NCI-H345 treated with DMSO at 0.1 percent for 48 hours (cell line): ENCODE data around the gene PABPC1L.

Experiments used
- DNase-seq: peaks from one replicate; lab custom pipeline; 2025; ENCODE audit not compliant: unreplicated experiment; lab: John Stamatoyannopoulos, UW

Gene PABPC1L

GRCh38 chr20:44966030-44966961, 56.4 kb downstream of the PABPC1L start, which contains the start of gene STK4:
Gene STK4 (plus strand): TSS chr20:44966512. CDS start chr20:44966569, 57 bp downstream.
- DNase-seq = peak; percentile 93

DNA sequence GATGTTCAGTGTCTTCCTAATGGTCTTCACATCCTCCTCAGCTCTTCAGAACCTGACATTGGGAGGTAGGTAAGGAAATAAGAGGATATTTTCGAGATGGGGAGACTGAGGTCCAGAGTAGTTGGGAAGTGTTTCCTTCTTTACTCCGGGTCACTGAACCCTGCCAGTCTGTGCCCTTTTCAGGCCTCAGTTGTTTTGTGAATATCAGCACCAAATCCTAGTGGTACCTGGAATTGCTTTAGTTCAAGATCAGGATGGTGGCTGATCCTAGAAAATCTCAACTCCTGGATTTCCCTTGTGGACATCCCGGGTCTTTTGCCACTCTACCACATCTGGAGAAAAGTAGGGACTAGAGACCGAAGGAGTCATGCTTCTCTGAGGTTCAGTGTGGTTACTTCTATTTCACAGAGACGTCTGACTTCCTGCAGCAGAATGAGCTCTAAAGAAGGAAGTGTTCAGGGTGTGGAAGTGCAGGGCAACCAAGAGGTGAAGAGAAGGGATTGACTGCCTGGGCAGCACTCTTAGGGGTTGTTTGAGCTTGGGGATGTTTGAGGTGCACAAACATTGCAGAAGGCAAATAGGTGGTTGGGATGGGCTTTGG, 57.4 kb downstream of the PABPC1L start:
- DNase-seq = no peak

GRCh38 chr20:44969300-44969894, 59.5 kb downstream of the PABPC1L start:
- DNase-seq = no peak

- DNase-seq = no peak
Observed at GRCh38 chr20:44970243-44970757, 60.4 kb downstream of the PABPC1L start.

DNA sequence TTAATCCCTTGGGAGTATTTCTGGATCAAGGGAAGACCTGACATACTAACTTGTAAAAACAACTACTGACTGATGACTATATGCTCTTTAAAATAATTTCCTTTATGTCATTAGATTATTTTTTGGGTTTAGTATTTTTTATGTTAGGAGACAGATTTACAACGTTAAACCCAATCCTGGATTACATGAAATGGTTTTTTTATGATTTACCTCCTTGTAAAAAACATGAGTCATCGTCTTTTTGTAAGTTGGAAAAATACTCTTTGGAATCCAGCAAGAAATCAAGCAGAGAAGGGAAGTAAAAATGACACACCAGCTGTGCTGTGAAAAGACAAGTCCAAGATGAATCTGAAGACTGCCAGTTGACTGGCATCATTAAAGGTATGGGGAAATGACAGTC, 63.2 kb downstream of the PABPC1L start:
- DNase-seq = no peak

DNA sequence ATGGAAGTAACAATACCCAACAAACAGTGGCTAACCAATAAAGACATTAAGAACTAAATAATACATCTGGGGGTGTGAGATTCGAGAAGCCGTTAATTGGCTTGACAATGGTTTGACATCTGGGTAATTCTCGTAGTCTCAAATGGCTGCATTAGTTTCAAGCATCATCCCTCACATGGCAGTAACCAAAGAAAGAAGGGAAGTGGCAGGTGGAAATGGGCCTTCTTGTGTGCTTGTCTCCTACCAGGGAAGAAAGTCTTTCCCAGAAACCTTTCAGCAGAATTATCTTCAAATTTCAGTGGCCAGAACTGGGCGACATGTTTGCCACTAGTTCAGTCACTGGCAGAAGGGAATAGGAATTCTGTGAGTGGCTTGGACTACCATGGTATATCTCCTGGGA, 66.8 kb downstream of the PABPC1L start:
- DNase-seq = no peak

DNA sequence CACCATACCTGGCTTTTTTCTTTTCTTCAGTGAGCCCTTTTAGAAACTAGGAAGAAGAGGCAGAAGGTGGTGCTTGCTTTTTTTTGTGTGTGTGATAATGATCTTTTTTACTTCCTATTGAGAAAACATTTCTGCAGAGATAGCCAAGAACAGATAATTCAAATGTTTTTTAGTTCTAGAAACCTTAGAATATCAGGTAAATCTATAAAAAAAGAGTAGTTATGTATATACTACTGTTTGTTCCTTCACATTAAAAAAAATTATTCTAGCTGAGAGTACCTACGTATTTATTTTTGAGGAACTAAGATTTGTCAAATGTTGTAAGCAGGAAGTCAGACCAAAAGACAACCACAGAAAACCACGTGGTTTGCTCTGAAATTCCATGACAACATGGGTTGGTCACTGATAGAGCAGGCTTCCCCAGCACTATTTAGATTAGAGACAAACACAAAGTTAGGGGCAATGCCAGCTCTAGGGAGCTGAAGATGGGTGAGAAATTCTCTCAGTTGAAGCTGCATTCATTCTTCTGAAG, 69.3 kb downstream of the PABPC1L start:
- no peak for DNase-seq

GRCh38 chr20:44981736-44982406, 72.0 kb downstream of the PABPC1L start:
- no peak for DNase-seq

- no peak for DNase-seq
Observed at GRCh38 chr20:44983093-44983674, 73.3 kb downstream of the PABPC1L start.

- no peak for DNase-seq
Observed at GRCh38 chr20:44988631-44989171, 78.8 kb downstream of the PABPC1L start.
